IMR-90 (cell line): ENCODE data around the gene NKAIN2. TPM values are rescaled to one million over a fixed set of nuclear protein-coding genes. Genes with fewer than 3 reads are reported as not detected.

ENCODE experiments used
- ATAC-seq: fragments of 200-7000 bp; cut with Tn5 transposase; 2 replicates; pipeline ENCODE4 v1.9.1; 2020; ENCODE audit warnings: low read depth, mild to moderate bottlenecking, moderate library complexity
- BruUV-seq: library from RNA; stranded (reverse); fragments of 400-500 nt; replicated peaks from 2 replicates; lab custom pipeline; 2021; lab: Mats Ljungman, UMichigan
- CTCF ChIA-PET: fragments of 300-600 bp; formaldehyde crosslinking; extraction: SDS; loops from one replicate; lab custom pipeline; 2021; ENCODE audit warnings: antibody characterized with exemption; lab: Yijun Ruan, JAX
- POLR2A ChIA-PET: fragments of 300-600 bp; sonication (Branson Sonifier 250); formaldehyde crosslinking; loops from one replicate; lab custom pipeline; 2022; ENCODE audit warnings: antibody characterized with exemption; ENCODE audit not compliant: unreplicated experiment; lab: Charles Lee
- DNase-seq: peaks from one replicate; pipeline ENCODE4 v3.0.0; 2013
- H2AFZ ChIP-seq: replicated peaks from 2 replicates; pipeline ENCODE3; 2013; ENCODE audit warnings: low read length, mild to moderate bottlenecking; ENCODE audit not compliant: poor library complexity
- H2AK5ac ChIP-seq: 2 replicates; pipeline ENCODE4 v1.6.1; 2013; ENCODE audit warnings: low read depth, low read length, inconsistent platforms
- H2AK9ac ChIP-seq: replicated peaks from 2 replicates; pipeline ENCODE3; 2013; ENCODE audit warnings: mild to moderate bottlenecking, low read depth, low read length, moderate library complexity; ENCODE audit not compliant: poor library complexity
- H2BK120ac ChIP-seq: 2 replicates; pipeline ENCODE4 v1.6.1; 2013; ENCODE audit warnings: low read depth, low read length, inconsistent platforms
- H2BK15ac ChIP-seq: 3 replicates; pipeline ENCODE4 v1.6.1; 2013; ENCODE audit warnings: low read depth, low read length, inconsistent platforms
- H2BK20ac ChIP-seq: 2 replicates; pipeline ENCODE4 v1.6.1; 2013; ENCODE audit warnings: low read depth, mild to moderate bottlenecking, inconsistent platforms, low read length, moderate library complexity
- H2BK5ac ChIP-seq: 2 replicates; pipeline ENCODE4 v1.6.1; 2013; ENCODE audit warnings: mild to moderate bottlenecking, low read depth, low read length, inconsistent platforms; ENCODE audit not compliant: poor library complexity, severe bottlenecking
- H3K14ac ChIP-seq: replicated peaks from 2 replicates; pipeline ENCODE4 v1.6.1; 2013; ENCODE audit warnings: low read depth, low read length, inconsistent platforms
- H3K18ac ChIP-seq: 2 replicates; pipeline ENCODE4 v1.6.1; 2013; ENCODE audit warnings: low read depth, low read length, control low read depth
- H3K23ac ChIP-seq: 2 replicates; pipeline ENCODE4 v1.6.1; 2013; ENCODE audit warnings: low read depth, low read length, inconsistent platforms
- H3K27ac ChIP-seq: 2 replicates; pipeline ENCODE4 v1.5.1; 2013; ENCODE audit warnings: mild to moderate bottlenecking, control low read depth, low read length; ENCODE audit not compliant: insufficient read depth
- H3K27me3 ChIP-seq: 2 replicates; pipeline ENCODE4 v1.6.1; 2013; ENCODE audit warnings: low read length; ENCODE audit not compliant: control insufficient read depth, insufficient read depth
- H3K36me3 ChIP-seq: 2 replicates; pipeline ENCODE4 v1.6.1; 2013; ENCODE audit warnings: low read length, mixed read lengths; ENCODE audit not compliant: control insufficient read depth, insufficient read depth
- H3K4ac ChIP-seq: 2 replicates; pipeline ENCODE4 v1.6.1; 2013; ENCODE audit warnings: low read depth, low read length, inconsistent platforms
- H3K4me1 ChIP-seq: 2 replicates; pipeline ENCODE4 v1.6.1; 2013; ENCODE audit warnings: low read length, mixed read lengths; ENCODE audit not compliant: control insufficient read depth, insufficient read depth
- H3K4me2 ChIP-seq: 2 replicates; pipeline ENCODE4 v1.6.1; 2013; ENCODE audit warnings: low read depth, mild to moderate bottlenecking, control low read depth, low read length, moderate library complexity
- H3K4me3 ChIP-seq: 2 replicates; pipeline ENCODE4 v1.5.1; 2013; ENCODE audit warnings: low read depth, mild to moderate bottlenecking, control low read depth, low read length, moderate library complexity; ENCODE audit not compliant: insufficient read depth
- H3K56ac ChIP-seq: 2 replicates; pipeline ENCODE4 v1.6.1; 2013; ENCODE audit warnings: low read length, inconsistent platforms; ENCODE audit not compliant: insufficient read depth; ENCODE audit errors: extremely low read depth
- H3K79me1 ChIP-seq, 2 experiments: 2 replicates each; pipeline ENCODE4 v1.6.1; 2013; ENCODE audit warnings: low read length in 2 of 2, inconsistent platforms in 1 of 2, low read depth in 1 of 2
- H3K9ac ChIP-seq: 2 replicates; pipeline ENCODE4 v1.6.1; 2013; ENCODE audit warnings: low read depth, low read length, control low read depth
- H3K9me1 ChIP-seq: 2 replicates; pipeline ENCODE4 v1.6.1; 2013; ENCODE audit warnings: low read length, inconsistent platforms; ENCODE audit not compliant: insufficient read depth
- H3K9me3 ChIP-seq: 2 replicates; pipeline ENCODE4 v1.6.1; 2013; ENCODE audit warnings: low read length; ENCODE audit not compliant: control insufficient read depth, insufficient read depth
- H4K20me1 ChIP-seq: 2 replicates; pipeline ENCODE4 v1.6.1; 2013; ENCODE audit warnings: low read length, inconsistent platforms; ENCODE audit not compliant: insufficient read depth
- H4K5ac ChIP-seq: 2 replicates; pipeline ENCODE4 v1.6.1; 2013; ENCODE audit warnings: mild to moderate bottlenecking, low read depth, low read length, control low read depth
- H4K8ac ChIP-seq, 2 experiments: 2 replicates each; pipeline ENCODE4 v1.6.1; 2013; ENCODE audit warnings: low read depth in 2 of 2, low read length in 2 of 2, control low read depth in 1 of 2, inconsistent platforms in 1 of 2
- H4K91ac ChIP-seq: 2 replicates; pipeline ENCODE4 v1.6.1; 2013; ENCODE audit warnings: low read depth, low read length, inconsistent platforms; ENCODE audit not compliant: insufficient read depth
- FOS ChIP-seq: fragments of 150-350 bp; IDR thresholded peaks from 2 replicates; pipeline ENCODE4 v1.6.1; 2016; ENCODE audit warnings: low read depth, low read length
- WGBS, 2 experiments: methylation state at CpG; one replicate each; pipeline versions ENCODE4 v1.1.5 to v1.1.7; 2013; ENCODE audit warnings: missing lambda C conversion rate in 2 of 2; ENCODE audit not compliant: insufficient read length in 1 of 2; ENCODE audit errors: extremely low coverage in 2 of 2; 5-methylcytosine and 5-hydroxymethylcytosine counted together
- dilution Hi-C: fragments of 300-500 bp; cut with HindIII; formaldehyde crosslinking; loops from one replicate; pipeline ENCODE4 v1.14.3; 2018; ENCODE audit warnings: low sequenced_read_pairs; ENCODE audit not compliant: unreplicated experiment
- in situ Hi-C: fragments of 300-500 bp; cut with MboI; formaldehyde crosslinking; loops from 3 replicates; pipeline ENCODE4 v1.14.3; 2019; ENCODE audit warnings: low sequenced_read_pairs, inconsistent platforms, mixed read lengths
- intact Hi-C: fragments of 100-400 bp; cut with micrococcal nuclease; formaldehyde crosslinking; loops from 2 replicates; pipeline ENCODE4 v1.10.0; 2022
- polyA plus RNA-seq, 3 experiments: library from polyadenylated mRNA; depleted of rRNA; stranded (reverse); fragments of >200 nt; gene quantifications; 2 replicates each; pipeline ENCODE4 v1.2.3, GENCODE V29; 2012; ENCODE audit warnings: low replicate concordance in 1 of 3
- total RNA-seq: library from RNA; depleted of rRNA; stranded (reverse); fragments of >200 nt; gene quantifications from 2 replicates; pipeline ENCODE4 v1.2.3, GENCODE V29; 2012

Gene NKAIN2
- total and polyA plus RNA-seq, 2 of the 4 experiments (the other 2 are of a cell fraction) = not detected

- H2BK120ac ChIP-seq = no peak overlapping the region
- H3K18ac ChIP-seq = no peak overlapping the region
- H3K79me1 ChIP-seq = no peaks in the 10 kb centered on the region
- POLR2A ChIA-PET = no interaction called here
- TF ChIP-seq FOS = no peak
- no peak overlapping the region for H3K4me2 ChIP-seq
- H2BK15ac ChIP-seq = no peak overlapping the region
- H3K23ac ChIP-seq = no peak overlapping the region
- WGBS, 2 experiments = no CpG with 5 or more reads among the region's 3 CpGs
- BruUV-seq = no TSS peak
- no peaks in the 10 kb centered on the region for H3K4me1 ChIP-seq
- no peak overlapping the region for H4K5ac ChIP-seq
- H3K9me3 ChIP-seq = no peaks in the 10 kb centered on the region
- no peaks in the 10 kb centered on the region for H3K36me3 ChIP-seq
- no peaks in the 10 kb centered on the region for H3K27me3 ChIP-seq
- CTCF ChIA-PET = no interaction called here
- no peak for ATAC-seq
- dilution Hi-C loops (no loop called here), intact Hi-C loops (no loop called here), in situ Hi-C loops (no loop called here)
- no peak overlapping the region for H2AK9ac ChIP-seq
- no peak overlapping the region for H2BK5ac ChIP-seq
- no peak overlapping the region for H3K4ac ChIP-seq
- no peak for DNase-seq
- H4K91ac ChIP-seq = no peak overlapping the region
- no peak overlapping the region for H2BK20ac ChIP-seq
- H2AFZ ChIP-seq = no peak overlapping the region
- no peaks in the 10 kb centered on the region for H4K20me1 ChIP-seq
- H2AK5ac ChIP-seq = no peak overlapping the region
- H3K56ac ChIP-seq = no peak overlapping the region
- H3K27ac ChIP-seq = no peak overlapping the region
- no peak overlapping the region for H3K9ac ChIP-seq
- no peak overlapping the region for H3K14ac ChIP-seq
- no peaks in the 10 kb centered on the region for H3K9me1 ChIP-seq
- H4K8ac ChIP-seq = no peak overlapping the region
- H3K4me3 ChIP-seq = no peak overlapping the region
These were observed 971.5 kb downstream of the NKAIN2 start for GRCh38 chr6:124775121-124775520.
